ENCODE data around the gene CDX1.

The CDX1 gene

GRCh38 chr5:150180241-150181026 is 13.9 kb downstream of the CDX1 start:
- TF ChIP-seq EZH2 (IDR thresholded peaks at IDR 0.05; ENCODE audit: borderline replicate concordance, low read length) (no peak), CTCF (IDR thresholded peaks at IDR 0.05; ENCODE audit: low read length) (no peak)
- Histone ChIP-seq H3F3A (ENCODE audit: insufficient read depth, low read length) (no peaks in the 10 kb centered on the region), H2AFZ (ENCODE audit: low read length) (no peak overlapping the region), H3K4me1 (ENCODE audit: insufficient read depth, low read length, severe bottlenecking) (no peaks in the 10 kb centered on the region), H4K20me1 (ENCODE audit: insufficient read depth, low read length) (no peaks in the 10 kb centered on the region), H3K4me3 (ENCODE audit: low read depth, low read length, poor library complexity, severe bottlenecking) (no peak overlapping the region), H3K27me3 (ENCODE audit: insufficient read depth, low read length) (0 out of 2 replicates have a peak, but pooled peaks cover 4% of the 10 kb centered on the region), H3K36me3 (ENCODE audit: insufficient read depth, low read length) (no peaks in the 10 kb centered on the region), H3K9ac (ENCODE audit: low read length) (no peak overlapping the region), H3K27ac (ENCODE audit: low read depth, low read length, poor library complexity, severe bottlenecking) (no peak overlapping the region), H3K4me2 (ENCODE audit: low read length) (no peak overlapping the region), H3K9me2 (ENCODE audit: low read depth, low read length) (no peaks in the 10 kb centered on the region), H3K9me3 (ENCODE audit: low read length) (no peaks in the 10 kb centered on the region), H3K79me2 (ENCODE audit: insufficient read depth, low read length) (no peaks in the 10 kb centered on the region)

GRCh38 chr5:150181027-150181426 is 14.4 kb downstream of the CDX1 start:
- TF ChIP-seq CTCF (IDR thresholded peaks at IDR 0.05; ENCODE audit: low read length) (no peak), EZH2 (IDR thresholded peaks at IDR 0.05; ENCODE audit: borderline replicate concordance, low read length) (no peak)
- no peak overlapping the region for H2AFZ ChIP-seq (ENCODE audit: low read length)
- no peaks in the 10 kb centered on the region for H3K9me3 ChIP-seq (ENCODE audit: low read length)

GRCh38 chr5:150181766-150182545 is 15.4 kb downstream of the CDX1 start:
- Histone ChIP-seq H3K9ac (ENCODE audit: low read length) (no peak overlapping the region), H2AFZ (ENCODE audit: low read length) (no peak overlapping the region), H3K79me2 (ENCODE audit: insufficient read depth, low read length) (no peaks in the 10 kb centered on the region), H3K4me3 (ENCODE audit: low read depth, low read length, poor library complexity, severe bottlenecking) (no peak overlapping the region), H3K4me2 (ENCODE audit: low read length) (no peak overlapping the region), H3K27me3 (ENCODE audit: insufficient read depth, low read length) (0 out of 2 replicates have a peak, but pooled peaks cover 4% of the 10 kb centered on the region), H4K20me1 (ENCODE audit: insufficient read depth, low read length) (no peaks in the 10 kb centered on the region), H3K9me3 (ENCODE audit: low read length) (no peaks in the 10 kb centered on the region), H3K27ac (ENCODE audit: low read depth, low read length, poor library complexity, severe bottlenecking) (no peak overlapping the region), H3F3A (ENCODE audit: insufficient read depth, low read length) (no peaks in the 10 kb centered on the region), H3K4me1 (ENCODE audit: insufficient read depth, low read length, severe bottlenecking) (no peaks in the 10 kb centered on the region), H3K9me2 (ENCODE audit: low read depth, low read length) (no peaks in the 10 kb centered on the region), H3K36me3 (ENCODE audit: insufficient read depth, low read length) (no peaks in the 10 kb centered on the region)
- TF ChIP-seq EZH2 (IDR thresholded peaks at IDR 0.05; ENCODE audit: borderline replicate concordance, low read length) (no peak), CTCF (IDR thresholded peaks at IDR 0.05; ENCODE audit: low read length) (no peak)

More at GRCh38 chr5:150181027-150181426, 14.4 kb downstream of the CDX1 start:
- Histone ChIP-seq H3K9ac (ENCODE audit: low read length) (no peak overlapping the region), H3K4me1 (ENCODE audit: insufficient read depth, low read length, severe bottlenecking) (no peaks in the 10 kb centered on the region), H3K9me2 (ENCODE audit: low read depth, low read length) (no peaks in the 10 kb centered on the region), H3K4me2 (ENCODE audit: low read length) (no peak overlapping the region), H3K36me3 (ENCODE audit: insufficient read depth, low read length) (no peaks in the 10 kb centered on the region), H3F3A (ENCODE audit: insufficient read depth, low read length) (no peaks in the 10 kb centered on the region), H3K27me3 (ENCODE audit: insufficient read depth, low read length) (0 out of 2 replicates have a peak, but pooled peaks cover 4% of the 10 kb centered on the region), H3K4me3 (ENCODE audit: low read depth, low read length, poor library complexity, severe bottlenecking) (no peak overlapping the region), H4K20me1 (ENCODE audit: insufficient read depth, low read length) (no peaks in the 10 kb centered on the region), H3K27ac (ENCODE audit: low read depth, low read length, poor library complexity, severe bottlenecking) (no peak overlapping the region), H3K79me2 (ENCODE audit: insufficient read depth, low read length) (no peaks in the 10 kb centered on the region)

Measured in OCI-LY1 (cell line).